ENCODE results near the gene GNGT2. TPM values are rescaled to one million over a fixed set of nuclear protein-coding genes. Genes with fewer than 3 reads are reported as not detected.
A peak's percentile ranks its signal among the peaks of the same experiment; 100 is the strongest.
"Not testable (repeated sequence)": the region's sequence is repeated elsewhere in the genome, so short reads cannot be mapped to it uniquely, and the experiment has no call there.

Gene GNGT2
- total and polyA plus RNA-seq, 2 experiments from 2014 or later, result not detected

GRCh38 chr17:49191409-49191916, 18.9 kb downstream of the GNGT2 start:
- no peaks in the 10 kb centered on the region for H3K4me1 ChIP-seq (ENCODE audit: insufficient read depth)
- H3K36me3 ChIP-seq (replicated peaks; ENCODE audit: insufficient read depth, low read depth), result no peaks in the 10 kb centered on the region
- H3K4me3 ChIP-seq, result peak overlapping the region; percentile 77
- peak overlapping the region; percentile 72 for H3K4me2 ChIP-seq
- peak overlapping the region; percentile 57 for H2AFZ ChIP-seq
- 12% methylated on average over 8 of the region's 8 CpGs for WGBS (ENCODE audit: low lambda C conversion rate, missing lambda C conversion rate)
- peak overlapping the region; percentile 96 for H3K27ac ChIP-seq
- H3K27me3 ChIP-seq, result no peaks in the 10 kb centered on the region
- no peaks in the 10 kb centered on the region for H3K9me3 ChIP-seq (ENCODE audit: low read depth)
- no peak for DNase-seq (ENCODE audit: low spot score)
- H4K20me1 ChIP-seq (ENCODE audit: insufficient read depth, poor library complexity, severe bottlenecking), result no peaks in the 10 kb centered on the region
- no peaks in the 10 kb centered on the region for H3K79me2 ChIP-seq
- no peaks in the 10 kb centered on the region for H3K9me2 ChIP-seq (replicated peaks; ENCODE audit: insufficient read depth)
- TF ChIP-seq EZH2phosphoT487 (IDR thresholded peaks at IDR 0.05; ENCODE audit: low read depth, severe bottlenecking, unreplicated experiment), result no peak
- no peak for TF ChIP-seq CTCF (IDR thresholded peaks at IDR 0.05; ENCODE audit: poor library complexity)
- no peak for TF ChIP-seq EZH2 (IDR thresholded peaks at IDR 0.05; ENCODE audit: borderline replicate concordance)

- TF ChIP-seq CTCF (IDR thresholded peaks at IDR 0.05; ENCODE audit: poor library complexity) (no peak), EZH2 (IDR thresholded peaks at IDR 0.05; ENCODE audit: borderline replicate concordance) (no peak), EZH2phosphoT487 (IDR thresholded peaks at IDR 0.05; ENCODE audit: low read depth, severe bottlenecking, unreplicated experiment) (no peak)
These were observed 19.4 kb downstream of the GNGT2 start for GRCh38 chr17:49190932-49191331.

GRCh38 chr17:49187301-49187700, 23.1 kb downstream of the GNGT2 start:
- H3K9me3 ChIP-seq (ENCODE audit: low read depth), result no peaks in the 10 kb centered on the region
- 95% methylated on average over 3 of the region's 3 CpGs for WGBS (ENCODE audit: low lambda C conversion rate, missing lambda C conversion rate)
- H2AFZ ChIP-seq, result no peak overlapping the region
- TF ChIP-seq EZH2phosphoT487 (IDR thresholded peaks at IDR 0.05; ENCODE audit: low read depth, severe bottlenecking, unreplicated experiment) (no peak), CTCF (IDR thresholded peaks at IDR 0.05; ENCODE audit: poor library complexity) (no peak), EZH2 (IDR thresholded peaks at IDR 0.05; ENCODE audit: borderline replicate concordance) (no peak)
- no peaks in the 10 kb centered on the region for H3K4me1 ChIP-seq (ENCODE audit: insufficient read depth)
- H3K4me2 ChIP-seq, result no peak overlapping the region
- H3K79me2 ChIP-seq, result no peaks in the 10 kb centered on the region
- no peak overlapping the region for H3K27ac ChIP-seq
- H3K36me3 ChIP-seq (replicated peaks; ENCODE audit: insufficient read depth, low read depth), result no peaks in the 10 kb centered on the region
- H3K27me3 ChIP-seq, result no peaks in the 10 kb centered on the region
- no peak overlapping the region for H3K4me3 ChIP-seq
- no peak for DNase-seq (ENCODE audit: low spot score)
- H3K9me2 ChIP-seq (replicated peaks; ENCODE audit: insufficient read depth), result no peaks in the 10 kb centered on the region
- H4K20me1 ChIP-seq (ENCODE audit: insufficient read depth, poor library complexity, severe bottlenecking), result no peaks in the 10 kb centered on the region

More at GRCh38 chr17:49190932-49191331, 19.4 kb downstream of the GNGT2 start:
- Histone ChIP-seq H2AFZ (no peak overlapping the region), H3K79me2 (no peaks in the 10 kb centered on the region), H3K27me3 (no peaks in the 10 kb centered on the region), H4K20me1 (ENCODE audit: insufficient read depth, poor library complexity, severe bottlenecking) (no peaks in the 10 kb centered on the region), H3K9me2 (replicated peaks; ENCODE audit: insufficient read depth) (no peaks in the 10 kb centered on the region), H3K36me3 (replicated peaks; ENCODE audit: insufficient read depth, low read depth) (no peaks in the 10 kb centered on the region), H3K4me2 (peak overlapping the region; percentile 72), H3K27ac (no peak overlapping the region), H3K4me3 (no peak overlapping the region), H3K9me3 (ENCODE audit: low read depth) (no peaks in the 10 kb centered on the region), H3K4me1 (ENCODE audit: insufficient read depth) (no peaks in the 10 kb centered on the region)
- 85% methylated on average over 4 of the region's 4 CpGs for whole genome bisulfite sequencing (ENCODE audit: low lambda C conversion rate, missing lambda C conversion rate)
- DNase-seq (ENCODE audit: low spot score), result no peak

- H3K27ac ChIP-seq; H3K79me2 ChIP-seq; H3K9me2 ChIP-seq (replicated peaks; ENCODE audit: insufficient read depth); H3K27me3 ChIP-seq; H3K36me3 ChIP-seq (replicated peaks; ENCODE audit: insufficient read depth, low read depth); H3K9me3 ChIP-seq (ENCODE audit: low read depth); DNase-seq (ENCODE audit: low spot score); H3K4me2 ChIP-seq; H3K4me1 ChIP-seq (ENCODE audit: insufficient read depth); H2AFZ ChIP-seq; H3K4me3 ChIP-seq; H4K20me1 ChIP-seq (ENCODE audit: insufficient read depth, poor library complexity, severe bottlenecking): not testable (repeated sequence)
- 100% methylated on average over 1 of the region's 1 CpG for WGBS (ENCODE audit: low lambda C conversion rate, missing lambda C conversion rate)
These were observed 25.0 kb downstream of the GNGT2 start for GRCh38 chr17:49185381-49185780.

- DNase-seq (ENCODE audit: low spot score); H3K9me3 ChIP-seq (ENCODE audit: low read depth); H3K9me2 ChIP-seq (replicated peaks; ENCODE audit: insufficient read depth); H3K36me3 ChIP-seq (replicated peaks; ENCODE audit: insufficient read depth, low read depth); H3K4me2 ChIP-seq; H3K27me3 ChIP-seq; H2AFZ ChIP-seq; H3K4me3 ChIP-seq; H3K79me2 ChIP-seq; H3K4me1 ChIP-seq (ENCODE audit: insufficient read depth); H4K20me1 ChIP-seq (ENCODE audit: insufficient read depth, poor library complexity, severe bottlenecking); H3K27ac ChIP-seq: not testable (repeated sequence)
These were observed 25.9 kb downstream of the GNGT2 start for GRCh38 chr17:49184522-49184921.
